ENCODE results near the gene PRAMEF11.
"Not testable (repeated sequence)": the region's sequence is repeated elsewhere in the genome, so short reads cannot be mapped to it uniquely, and the experiment has no call there.

DNA sequence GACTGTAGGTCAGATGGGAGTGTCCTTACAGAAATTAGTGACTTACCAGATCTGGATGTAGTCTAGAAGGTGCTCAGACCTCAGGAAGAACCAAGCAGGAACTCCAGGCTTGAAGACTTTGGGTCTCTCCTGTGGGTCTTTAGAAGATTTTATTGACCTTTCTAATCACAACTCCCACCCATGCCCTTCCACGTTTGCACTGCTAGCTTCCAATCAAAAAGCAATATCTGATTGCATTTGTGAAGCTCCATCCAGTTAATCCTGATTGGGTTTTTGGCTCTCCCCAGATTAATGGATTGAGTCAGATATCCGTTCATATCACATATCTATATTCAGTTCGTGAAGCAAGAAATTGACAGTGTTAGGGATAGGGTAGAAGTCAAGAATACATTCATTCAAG, at the start of gene PRAMEF11:
- TF ChIP-seq, protein P1, sequence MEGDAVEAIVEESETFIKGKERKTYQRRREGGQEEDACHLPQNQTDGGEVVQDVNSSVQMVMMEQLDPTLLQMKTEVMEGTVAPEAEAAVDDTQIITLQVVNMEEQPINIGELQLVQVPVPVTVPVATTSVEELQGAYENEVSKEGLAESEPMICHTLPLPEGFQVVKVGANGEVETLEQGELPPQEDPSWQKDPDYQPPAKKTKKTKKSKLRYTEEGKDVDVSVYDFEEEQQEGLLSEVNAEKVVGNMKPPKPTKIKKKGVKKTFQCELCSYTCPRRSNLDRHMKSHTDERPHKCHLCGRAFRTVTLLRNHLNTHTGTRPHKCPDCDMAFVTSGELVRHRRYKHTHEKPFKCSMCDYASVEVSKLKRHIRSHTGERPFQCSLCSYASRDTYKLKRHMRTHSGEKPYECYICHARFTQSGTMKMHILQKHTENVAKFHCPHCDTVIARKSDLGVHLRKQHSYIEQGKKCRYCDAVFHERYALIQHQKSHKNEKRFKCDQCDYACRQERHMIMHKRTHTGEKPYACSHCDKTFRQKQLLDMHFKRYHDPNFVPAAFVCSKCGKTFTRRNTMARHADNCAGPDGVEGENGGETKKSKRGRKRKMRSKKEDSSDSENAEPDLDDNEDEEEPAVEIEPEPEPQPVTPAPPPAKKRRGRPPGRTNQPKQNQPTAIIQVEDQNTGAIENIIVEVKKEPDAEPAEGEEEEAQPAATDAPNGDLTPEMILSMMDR (conservative IDR thresholded peaks at IDR 0.05): not testable (repeated sequence)
- not testable (repeated sequence) for TF ChIP-seq EZH2 (IDR thresholded peaks at IDR 0.05; ENCODE audit: low read depth)

Data from PC-9 (cell line).